OCI-LY3 (cell line): ENCODE results near the gene VAC14.

ENCODE experiments used
- EZH2phosphoT487 ChIP-seq: fragments of 200-600 bp; shearing (Covaris generic); IDR thresholded peaks from 2 replicates; pipeline ENCODE4 v1.6.1; 2018; ENCODE audit warnings: antibody characterized with exemption, mixed run types, low read depth
- TF ChIP-seq, protein P1 (sequence below): fragments of 200-600, 300-600 bp; sonication (generic); IDR thresholded peaks from 2 replicates; pipeline ENCODE4 v1.5.1; 2014; ENCODE audit warnings: antibody characterized with exemption, low read length, low read depth

DNA sequence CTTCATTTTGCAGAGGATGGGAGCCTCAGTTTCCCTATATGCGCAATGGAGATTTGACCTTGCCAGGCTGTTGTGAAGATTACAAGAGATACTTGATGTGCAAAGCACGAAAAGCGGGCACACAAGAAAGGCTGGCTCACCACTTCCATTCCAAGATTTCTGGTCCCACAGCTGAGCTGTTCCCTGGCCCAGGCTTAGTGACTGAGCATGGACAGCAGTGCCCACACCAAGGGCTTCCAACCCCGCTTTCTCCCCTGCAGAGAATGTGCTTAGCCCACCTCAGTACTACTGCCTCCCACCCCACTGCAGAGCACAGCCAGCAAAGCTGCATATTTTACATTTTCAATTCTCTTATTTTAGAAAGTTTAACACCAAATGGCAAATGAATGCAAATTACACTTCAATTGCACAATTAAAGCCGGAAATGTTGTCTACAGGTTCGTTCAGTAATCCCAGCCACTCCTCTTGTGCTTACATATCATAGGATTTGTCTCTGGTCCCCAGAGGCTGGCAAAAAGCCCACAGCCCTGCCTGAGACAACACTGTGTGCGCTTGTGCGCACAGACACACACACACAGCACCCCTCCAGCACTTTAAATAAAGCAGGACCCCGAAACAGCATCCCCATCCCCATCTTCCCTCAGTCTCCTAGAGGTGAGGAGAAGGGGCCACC is 51.8 kb downstream of the VAC14 start:
- TF ChIP-seq, protein P1, sequence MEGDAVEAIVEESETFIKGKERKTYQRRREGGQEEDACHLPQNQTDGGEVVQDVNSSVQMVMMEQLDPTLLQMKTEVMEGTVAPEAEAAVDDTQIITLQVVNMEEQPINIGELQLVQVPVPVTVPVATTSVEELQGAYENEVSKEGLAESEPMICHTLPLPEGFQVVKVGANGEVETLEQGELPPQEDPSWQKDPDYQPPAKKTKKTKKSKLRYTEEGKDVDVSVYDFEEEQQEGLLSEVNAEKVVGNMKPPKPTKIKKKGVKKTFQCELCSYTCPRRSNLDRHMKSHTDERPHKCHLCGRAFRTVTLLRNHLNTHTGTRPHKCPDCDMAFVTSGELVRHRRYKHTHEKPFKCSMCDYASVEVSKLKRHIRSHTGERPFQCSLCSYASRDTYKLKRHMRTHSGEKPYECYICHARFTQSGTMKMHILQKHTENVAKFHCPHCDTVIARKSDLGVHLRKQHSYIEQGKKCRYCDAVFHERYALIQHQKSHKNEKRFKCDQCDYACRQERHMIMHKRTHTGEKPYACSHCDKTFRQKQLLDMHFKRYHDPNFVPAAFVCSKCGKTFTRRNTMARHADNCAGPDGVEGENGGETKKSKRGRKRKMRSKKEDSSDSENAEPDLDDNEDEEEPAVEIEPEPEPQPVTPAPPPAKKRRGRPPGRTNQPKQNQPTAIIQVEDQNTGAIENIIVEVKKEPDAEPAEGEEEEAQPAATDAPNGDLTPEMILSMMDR, result no peak
- no peak for TF ChIP-seq EZH2phosphoT487
